Naive B cell (primary cell): Measurements from ENCODE around the gene CACUL1. TPM values are rescaled to one million over a fixed set of nuclear protein-coding genes. Genes with fewer than 3 reads are reported as not detected.
"Not testable (repeated sequence)": the region's sequence is repeated elsewhere in the genome, so short reads cannot be mapped to it uniquely, and the experiment has no call there.

Source experiments
- ATAC-seq, 2 donors: fragments of 150-1000 bp; cut with Tn5 transposase; 2 replicates each; pipeline ENCODE4 v1.10.0; 2021; ENCODE audit warnings: low read depth in 2 of 2, mild to moderate bottlenecking in 2 of 2, moderate library complexity in 2 of 2
- DNase-seq: peaks from one replicate; pipeline ENCODE4 v3.0.0; 2022
- H3K27ac Mint-ChIP-seq, 6 donors: one replicate each; pipeline ENCODE4 v1.8.0; 2020 to 2022; ENCODE audit warnings: mild to moderate bottlenecking in 6 of 6, mixed read lengths in 6 of 6, moderate library complexity in 5 of 6, inconsistent platforms in 2 of 6
- H3K27me3 Mint-ChIP-seq, 3 donors: one replicate each; pipeline ENCODE4 v1.8.0; 2021 to 2022; ENCODE audit warnings: mixed read lengths in 3 of 3, mild to moderate bottlenecking in 1 of 3
- H3K36me3 Mint-ChIP-seq, 2 donors: one replicate each; pipeline ENCODE4 v1.8.0; 2020 to 2022; ENCODE audit warnings: mixed read lengths in 2 of 2, inconsistent platforms in 1 of 2, mild to moderate bottlenecking in 1 of 2
- H3K4me1 Mint-ChIP-seq, 3 donors: one replicate each; pipeline ENCODE4 v1.8.0; 2020 to 2022; ENCODE audit warnings: mixed read lengths in 3 of 3, inconsistent platforms in 1 of 3, mild to moderate bottlenecking in 1 of 3, moderate library complexity in 1 of 3
- H3K4me3 Mint-ChIP-seq, 8 donors: one replicate each; pipeline ENCODE4 v1.8.0; 2020 to 2022; ENCODE audit warnings: mild to moderate bottlenecking in 8 of 8, mixed read lengths in 8 of 8, moderate library complexity in 8 of 8, inconsistent platforms in 2 of 8
- H3K9me3 Mint-ChIP-seq, 7 donors: one replicate each; pipeline ENCODE4 v1.8.0; 2020 to 2022; ENCODE audit warnings: mixed read lengths in 7 of 7, mild to moderate bottlenecking in 5 of 7, inconsistent platforms in 2 of 7, moderate library complexity in 1 of 7
- polyA plus RNA-seq, 6 donors: library from polyadenylated mRNA; unstranded; fragments of 300-500 nt; fragmentation: Illumina TruSeq; gene quantifications; one replicate each; pipeline ENCODE4 v1.2.3, GENCODE V29; 2021; ENCODE audit warnings: low read depth in 6 of 6

Gene CACUL1
- polyA plus RNA-seq, 6 donors from 2014 or later = 21.5 to 40.9 (median 35.7) TPM

DNA sequence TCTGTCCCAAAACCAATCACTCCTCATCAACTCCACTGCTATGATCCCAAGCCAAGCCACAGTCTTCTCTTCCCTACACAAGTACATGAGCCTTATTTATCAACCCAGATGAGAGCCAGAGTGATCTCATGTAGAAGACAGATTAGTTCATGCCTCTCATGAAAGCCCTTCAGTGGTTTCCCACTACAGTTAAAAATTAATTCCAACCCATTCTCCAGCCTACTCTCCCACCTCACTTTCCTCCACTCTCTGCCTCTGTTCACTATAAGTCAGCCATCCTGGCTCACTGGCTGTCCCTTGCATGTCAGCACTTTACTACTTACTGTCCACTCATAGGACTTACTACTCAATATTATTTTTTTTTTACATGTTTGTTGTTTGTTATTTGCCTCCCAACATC is 67.3 kb downstream of the CACUL1 start:
- Mint-ChIP-seq H3K4me3 (no peak overlapping the region), H3K36me3 (peaks cover 16 to 30% of the 10 kb centered on the region in 2 donors), H3K9me3 (no peaks in the 10 kb centered on the region), H3K27me3 (no peaks in the 10 kb centered on the region), H3K27ac (peak overlapping the region in 3 of 6 donors; percentile 4 to 72 (median 64)), H3K4me1 (peaks cover 0 to 6% (median 5%) of the 10 kb centered on the region in 3 donors)
- no peak for DNase-seq
- ATAC-seq = no peak

DNA sequence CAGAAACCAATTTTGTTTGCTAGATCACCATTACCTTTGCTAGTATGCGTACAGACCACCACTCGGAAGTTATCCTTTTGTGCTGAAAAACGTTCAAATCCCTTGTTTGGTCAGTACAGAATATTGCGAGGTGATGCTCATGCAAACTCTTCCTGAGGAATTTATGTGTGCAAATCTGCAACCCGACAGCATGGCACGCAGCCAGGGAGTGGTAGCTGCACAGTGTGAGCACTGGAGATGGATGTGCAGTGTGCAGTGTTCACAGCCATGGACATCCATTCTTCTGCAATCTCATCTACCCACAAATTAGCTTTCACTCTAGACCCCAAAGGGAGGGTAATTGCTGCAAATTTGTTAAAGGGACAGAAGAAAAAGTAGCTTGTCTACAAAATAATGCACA is 72.2 kb downstream of the CACUL1 start:
- Mint-ChIP-seq H3K9me3 (no peaks in the 10 kb centered on the region), H3K27me3 (no peaks in the 10 kb centered on the region), H3K4me1 (peaks cover 0 to 5% (median 5%) of the 10 kb centered on the region in 3 donors), H3K27ac (no peak overlapping the region), H3K36me3 (peaks cover 16 to 31% of the 10 kb centered on the region in 2 donors), H3K4me3 (no peak overlapping the region)
- ATAC-seq = no peak
- no peak for DNase-seq

GRCh38 chr10:118680197-118680596 is 74.6 kb downstream of the CACUL1 start:
- no peaks in the 10 kb centered on the region for H3K9me3 Mint-ChIP-seq

GRCh38 chr10:118674226-118674919 is 80.4 kb downstream of the CACUL1 start:
- Mint-ChIP-seq H3K4me1 (peaks cover 7 to 10% (median 8%) of the 10 kb centered on the region in 3 donors), H3K9me3 (no peaks in the 10 kb centered on the region), H3K27ac (peak overlapping the region in 3 of 6 donors; percentile 13 to 50 (median 47)), H3K36me3 (no peaks in the 10 kb centered on the region), H3K4me3 (no peak overlapping the region), H3K27me3 (no peaks in the 10 kb centered on the region)
- DNase-seq (no peak), ATAC-seq (no peak)

More at GRCh38 chr10:118680197-118680596, 74.6 kb downstream of the CACUL1 start:
- H3K36me3 Mint-ChIP-seq = peaks cover 8 to 24% of the 10 kb centered on the region in 2 donors
- no peak overlapping the region for H3K4me3 Mint-ChIP-seq
- ATAC-seq (no peak), DNase-seq (no peak)
- H3K27ac Mint-ChIP-seq = peak overlapping the region in 5 of 6 donors; percentile 3 to 39 (median 19)
- H3K4me1 Mint-ChIP-seq = no peaks in the 10 kb centered on the region
- H3K27me3 Mint-ChIP-seq = no peaks in the 10 kb centered on the region

GRCh38 chr10:118672766-118673715 is 81.7 kb downstream of the CACUL1 start:
- Mint-ChIP-seq H3K27ac (peak overlapping the region in 1 of 6 donors; percentile 6), H3K4me3 (no peak overlapping the region), H3K9me3 (no peaks in the 10 kb centered on the region), H3K36me3 (no peaks in the 10 kb centered on the region), H3K27me3 (no peaks in the 10 kb centered on the region), H3K4me1 (peaks cover 16 to 22% (median 21%) of the 10 kb centered on the region in 3 donors)
- DNase-seq (no peak), ATAC-seq (no peak)

GRCh38 chr10:118672153-118672552 is 82.6 kb downstream of the CACUL1 start:
- ATAC-seq (no peak), DNase-seq (no peak)
- no peak overlapping the region for H3K4me3 Mint-ChIP-seq
- peak overlapping the region in 1 of 6 donors; percentile 82 for H3K27ac Mint-ChIP-seq
- no peaks in the 10 kb centered on the region for H3K27me3 Mint-ChIP-seq
- no peaks in the 10 kb centered on the region for H3K9me3 Mint-ChIP-seq
- H3K4me1 Mint-ChIP-seq = peaks cover 16 to 22% (median 21%) of the 10 kb centered on the region in 3 donors
- H3K36me3 Mint-ChIP-seq = no peaks in the 10 kb centered on the region

DNA sequence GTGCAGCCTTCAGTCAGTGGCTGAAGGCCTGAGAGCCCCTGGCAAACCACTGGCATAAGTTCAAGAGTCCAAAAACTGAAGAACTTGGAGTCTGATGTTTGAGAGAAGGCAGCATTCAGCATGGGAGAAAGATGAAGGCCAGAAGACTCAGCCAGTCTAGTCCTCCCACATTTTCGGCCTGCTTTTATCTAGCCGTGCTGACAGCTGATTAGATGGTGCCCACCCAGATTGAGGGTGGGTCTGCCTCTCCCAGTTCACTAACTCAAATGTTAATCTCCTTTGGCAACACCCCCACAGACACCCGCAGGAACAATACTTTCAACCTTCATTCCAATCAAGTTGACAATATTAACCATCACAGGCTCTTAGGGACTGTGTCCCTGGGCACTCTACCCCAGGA is 83.5 kb downstream of the CACUL1 start:
- peak overlapping the region in 2 of 6 donors; percentile 7 to 75 for H3K27ac Mint-ChIP-seq
- not testable (repeated sequence) for H3K27me3 Mint-ChIP-seq, H3K9me3 Mint-ChIP-seq, DNase-seq, H3K36me3 Mint-ChIP-seq, H3K4me3 Mint-ChIP-seq, ATAC-seq
- H3K4me1 Mint-ChIP-seq = peaks cover 16 to 22% (median 21%) of the 10 kb centered on the region in 3 donors

DNA sequence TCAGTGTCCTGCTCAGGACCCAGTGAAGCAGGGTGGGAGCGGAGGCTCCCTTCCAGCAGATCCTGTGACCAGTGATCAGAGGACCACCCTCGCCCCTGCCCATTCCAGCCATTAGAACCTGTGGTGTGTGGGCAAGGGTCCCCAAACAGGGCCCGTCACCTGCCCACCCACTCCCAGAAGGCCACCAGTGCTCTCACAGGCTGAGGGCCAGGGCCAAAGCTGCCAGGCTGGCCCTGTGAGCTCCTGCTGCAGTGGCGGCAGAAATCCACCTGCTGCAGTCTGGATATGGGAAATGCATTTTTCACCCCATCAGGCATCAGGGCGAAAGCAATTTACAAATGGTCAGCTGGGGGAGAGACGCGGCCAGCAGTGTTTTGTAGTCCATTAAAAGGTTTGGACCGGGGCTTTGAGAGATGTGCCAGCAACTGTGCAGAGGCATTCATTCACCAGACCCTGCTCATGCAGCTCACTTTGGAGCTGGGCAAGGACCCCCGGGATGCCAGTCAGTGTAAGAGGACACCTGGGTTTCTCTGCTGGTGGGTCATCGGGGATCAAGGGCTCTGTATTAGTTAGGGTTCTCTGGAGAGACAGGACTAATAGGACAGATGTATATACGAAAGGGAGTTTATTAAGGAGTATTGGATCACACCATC is 84.2 kb downstream of the CACUL1 start:
- Mint-ChIP-seq H3K4me3 (no peak overlapping the region), H3K27me3 (peaks cover 0 to 8% (median 6%) of the 10 kb centered on the region in 3 donors), H3K9me3 (no peaks in the 10 kb centered on the region), H3K36me3 (no peaks in the 10 kb centered on the region), H3K4me1 (peaks cover 16 to 22% (median 21%) of the 10 kb centered on the region in 3 donors), H3K27ac (peak overlapping the region in 2 of 6 donors; percentile 7 to 75)
- no peak for DNase-seq
- ATAC-seq = no peak

- Mint-ChIP-seq H3K27me3 (peaks cover 3 to 12% (median 8%) of the 10 kb centered on the region in 3 donors), H3K4me3 (peak overlapping the region in 2 of 8 donors; percentile 77 to 90), H3K27ac (peak overlapping the region in 1 of 6 donors; percentile 68), H3K9me3 (no peaks in the 10 kb centered on the region), H3K36me3 (no peaks in the 10 kb centered on the region), H3K4me1 (peaks cover 16 to 22% (median 21%) of the 10 kb centered on the region in 3 donors)
- ATAC-seq (no peak), DNase-seq (no peak)
These were observed 84.9 kb downstream of the CACUL1 start for GRCh38 chr10:118669835-118670234.

DNA sequence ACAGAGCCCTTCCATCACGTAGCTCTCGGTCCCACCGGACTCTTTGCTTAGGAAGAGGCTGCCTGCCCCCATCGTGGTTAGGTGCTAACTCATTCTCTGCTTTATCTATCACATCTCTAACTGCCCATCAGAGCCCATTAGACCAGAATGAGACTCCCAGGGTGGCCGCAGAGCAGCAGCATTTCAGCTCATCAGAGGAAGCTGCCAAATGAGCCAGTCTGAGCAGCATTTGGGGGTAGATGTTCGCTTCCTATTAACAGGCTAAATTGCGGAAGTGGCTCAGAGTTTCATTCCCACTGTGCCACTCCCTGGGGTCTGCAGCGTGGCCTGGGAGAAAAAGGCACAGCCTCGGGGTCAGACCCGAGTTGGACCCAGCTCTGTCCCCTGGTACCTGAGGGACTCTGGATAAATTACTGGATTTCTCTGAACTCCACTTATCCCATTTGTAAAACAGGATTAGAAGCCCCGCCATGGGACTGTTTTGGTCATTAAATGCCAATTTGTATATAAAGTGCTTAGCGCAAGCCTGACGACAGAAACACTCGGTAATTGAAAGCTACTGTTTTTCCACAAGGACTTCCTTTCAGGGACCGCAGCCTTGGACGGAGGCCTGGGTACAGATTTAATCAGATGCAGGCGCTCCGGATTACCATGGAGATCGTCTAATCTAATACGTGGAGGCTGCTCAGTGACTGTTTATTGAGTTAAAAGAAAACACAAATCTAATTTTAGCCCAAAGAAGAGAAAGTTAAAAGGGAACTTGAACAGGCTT is 85.6 kb downstream of the CACUL1 start:
- Mint-ChIP-seq H3K27ac (peak overlapping the region in 4 of 6 donors; percentile 44 to 80 (median 72)), H3K9me3 (no peaks in the 10 kb centered on the region), H3K4me1 (peaks cover 16 to 22% (median 21%) of the 10 kb centered on the region in 3 donors), H3K4me3 (peak overlapping the region in 7 of 8 donors; percentile 43 to 90 (median 73)), H3K27me3 (peaks cover 6 to 18% (median 14%) of the 10 kb centered on the region in 3 donors), H3K36me3 (no peaks in the 10 kb centered on the region)
- peak; percentile 6 for DNase-seq
- peak; percentile 68 to 82 for ATAC-seq

- Mint-ChIP-seq H3K27ac (peak overlapping the region in 3 of 6 donors; percentile 71 to 80 (median 76)), H3K9me3 (peaks cover 0 to 2% (median 0%) of the 10 kb centered on the region in 7 donors), H3K36me3 (no peaks in the 10 kb centered on the region), H3K4me1 (peaks cover 16 to 22% (median 21%) of the 10 kb centered on the region in 3 donors), H3K27me3 (peaks cover 12 to 26% (median 19%) of the 10 kb centered on the region in 3 donors), H3K4me3 (peak overlapping the region in 4 of 8 donors; percentile 43 to 90 (median 64))
- ATAC-seq (no peak), DNase-seq (no peak)
These were observed 86.4 kb downstream of the CACUL1 start for GRCh38 chr10:118668228-118668952.

DNA sequence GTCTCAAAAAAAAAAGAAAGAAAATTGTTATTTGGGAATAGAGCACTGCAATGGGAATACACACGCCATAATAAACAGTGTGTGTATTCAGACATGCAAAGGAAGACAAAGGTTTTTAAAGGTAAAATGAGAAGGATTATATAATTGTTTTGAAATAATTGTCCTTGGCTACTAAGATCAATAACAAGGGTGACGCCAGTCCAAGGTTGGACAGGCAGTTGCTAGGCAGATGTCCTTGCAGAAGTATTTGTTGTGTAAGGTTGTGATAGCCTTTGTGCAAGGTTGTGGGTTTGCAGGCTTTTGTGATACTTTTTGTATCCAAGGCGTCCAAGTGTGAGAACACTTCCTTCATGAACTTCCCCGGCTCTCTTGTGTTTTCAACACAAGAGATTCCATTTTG is 87.0 kb downstream of the CACUL1 start:
- Mint-ChIP-seq H3K36me3 (peaks cover 0 to 6% of the 10 kb centered on the region in 2 donors), H3K27me3 (peaks cover 16 to 33% (median 26%) of the 10 kb centered on the region in 3 donors), H3K4me3 (no peak overlapping the region), H3K4me1 (peaks cover 16 to 22% (median 21%) of the 10 kb centered on the region in 3 donors), H3K9me3 (peaks cover 0 to 8% (median 0%) of the 10 kb centered on the region in 7 donors), H3K27ac (no peak overlapping the region)
- ATAC-seq (no peak), DNase-seq (no peak)
